ENCODE measurements around the gene CFAP46.

CFAP46 gene

DNA sequence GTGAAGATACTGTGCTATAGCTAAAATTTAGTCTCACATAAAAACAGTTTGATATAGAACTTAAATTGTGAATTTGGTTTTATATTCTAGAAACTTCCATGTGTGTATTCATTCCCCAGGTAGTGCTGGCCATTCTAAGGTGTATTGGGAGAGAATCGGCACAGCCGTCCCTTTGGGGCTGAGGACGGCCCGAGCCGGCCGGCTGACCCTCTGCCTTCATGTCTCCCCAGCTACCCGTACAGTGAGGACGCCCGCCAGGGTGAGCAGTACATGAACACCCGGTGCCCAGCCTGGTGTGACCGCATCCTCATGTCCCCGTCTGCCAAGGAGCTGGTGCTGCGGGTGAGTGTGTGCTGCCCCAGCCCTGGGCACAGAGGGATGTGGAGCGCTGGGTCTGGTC lies 164.9 kb downstream of the CFAP46 start:
- TF ChIP-seq, protein P1, sequence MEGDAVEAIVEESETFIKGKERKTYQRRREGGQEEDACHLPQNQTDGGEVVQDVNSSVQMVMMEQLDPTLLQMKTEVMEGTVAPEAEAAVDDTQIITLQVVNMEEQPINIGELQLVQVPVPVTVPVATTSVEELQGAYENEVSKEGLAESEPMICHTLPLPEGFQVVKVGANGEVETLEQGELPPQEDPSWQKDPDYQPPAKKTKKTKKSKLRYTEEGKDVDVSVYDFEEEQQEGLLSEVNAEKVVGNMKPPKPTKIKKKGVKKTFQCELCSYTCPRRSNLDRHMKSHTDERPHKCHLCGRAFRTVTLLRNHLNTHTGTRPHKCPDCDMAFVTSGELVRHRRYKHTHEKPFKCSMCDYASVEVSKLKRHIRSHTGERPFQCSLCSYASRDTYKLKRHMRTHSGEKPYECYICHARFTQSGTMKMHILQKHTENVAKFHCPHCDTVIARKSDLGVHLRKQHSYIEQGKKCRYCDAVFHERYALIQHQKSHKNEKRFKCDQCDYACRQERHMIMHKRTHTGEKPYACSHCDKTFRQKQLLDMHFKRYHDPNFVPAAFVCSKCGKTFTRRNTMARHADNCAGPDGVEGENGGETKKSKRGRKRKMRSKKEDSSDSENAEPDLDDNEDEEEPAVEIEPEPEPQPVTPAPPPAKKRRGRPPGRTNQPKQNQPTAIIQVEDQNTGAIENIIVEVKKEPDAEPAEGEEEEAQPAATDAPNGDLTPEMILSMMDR (IDR thresholded peaks at IDR 0.05): no peak

GRCh38 chr10:132776821-132777220 lies 165.5 kb downstream of the CFAP46 start:
- TF ChIP-seq, protein P1 (IDR thresholded peaks at IDR 0.05): no peak

GRCh38 chr10:132776186-132776585 lies 166.2 kb downstream of the CFAP46 start:
- TF ChIP-seq, protein P1 (IDR thresholded peaks at IDR 0.05): no peak

DNA sequence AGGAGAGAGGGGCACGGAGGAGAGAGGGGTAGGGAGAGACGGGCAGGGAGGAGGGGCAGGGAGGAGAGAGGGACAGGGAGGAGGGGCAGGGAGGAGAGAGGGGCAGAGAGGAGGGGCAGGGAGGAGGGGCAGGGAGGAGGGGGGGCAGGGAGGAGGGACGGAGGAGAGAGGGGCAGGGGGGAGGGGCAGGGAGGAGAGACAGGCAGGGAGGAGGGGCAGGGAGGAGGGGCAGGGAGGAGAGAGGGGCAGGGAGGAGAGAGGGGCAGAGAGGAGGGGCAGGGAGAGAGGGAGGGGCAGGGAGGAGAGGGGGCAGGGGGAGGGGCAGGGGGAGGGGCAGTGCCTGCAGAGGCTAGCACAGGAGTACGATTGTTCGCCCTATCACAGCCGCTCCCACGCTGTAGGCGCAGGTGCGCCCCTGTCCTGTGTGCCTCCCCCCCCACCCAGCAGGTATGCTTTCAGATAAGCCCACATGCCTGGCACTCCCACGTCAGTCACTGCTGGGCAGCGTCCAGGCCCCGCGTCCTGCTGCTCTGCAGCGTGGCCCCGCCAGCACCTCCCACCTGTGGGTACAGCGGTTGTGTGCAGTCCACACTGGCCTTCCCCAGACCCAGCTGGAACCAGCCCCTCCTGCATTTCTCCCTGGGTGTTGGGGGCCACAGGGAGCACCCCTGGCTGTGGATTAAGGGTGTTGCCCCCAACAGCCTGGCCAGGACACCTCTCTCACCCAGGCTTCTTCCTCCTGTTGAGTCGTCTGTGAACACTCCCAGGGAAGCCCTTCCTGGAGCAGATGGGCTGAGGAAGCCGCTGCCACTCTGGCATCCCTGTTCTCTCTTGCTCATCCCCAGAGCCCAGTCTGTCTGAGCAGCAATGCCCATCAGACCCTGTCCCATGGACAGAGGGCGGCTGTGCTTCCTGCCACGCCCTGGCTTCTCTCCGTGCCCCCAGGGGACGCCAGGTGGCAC lies 167.2 kb downstream of the CFAP46 start:
- TF ChIP-seq, protein P1 (IDR thresholded peaks at IDR 0.05): no peak

DNA sequence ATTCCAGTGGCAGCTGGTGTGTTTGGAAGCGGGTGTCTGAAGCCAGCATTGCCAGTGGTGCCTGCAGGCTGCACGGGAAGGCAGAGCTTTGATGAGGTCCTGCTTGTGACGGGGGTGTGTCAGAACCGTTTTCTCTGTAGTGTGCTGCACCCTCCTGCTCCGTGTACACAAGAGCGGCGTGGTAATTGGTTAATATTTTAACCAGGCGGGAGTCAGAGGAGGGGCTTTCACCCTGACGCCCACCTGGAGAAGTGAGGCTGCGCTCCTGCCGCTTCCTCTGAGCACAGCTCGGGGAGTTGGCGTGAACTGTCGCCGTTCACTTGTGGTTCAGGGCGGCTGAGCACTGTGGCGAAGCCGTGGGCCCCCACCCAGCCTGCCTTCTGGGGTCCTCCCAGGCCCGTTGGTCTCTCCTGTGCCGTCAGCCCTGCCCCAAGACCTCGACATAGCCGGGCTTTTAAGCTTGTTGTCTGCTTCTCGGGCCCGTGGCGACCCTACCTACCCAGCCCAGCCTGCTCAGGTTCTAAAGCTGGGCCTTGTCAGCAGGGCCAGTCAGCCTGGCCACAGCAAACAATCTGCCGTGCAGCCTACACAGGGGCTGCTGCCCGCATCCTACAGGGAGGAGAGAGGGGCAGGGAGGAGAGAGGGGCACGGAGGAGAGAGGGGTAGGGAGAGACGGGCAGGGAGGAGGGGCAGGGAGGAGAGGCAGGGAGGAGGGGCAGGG lies 168.0 kb downstream of the CFAP46 start:
- TF ChIP-seq, protein P1 (IDR thresholded peaks at IDR 0.05): no peak

GRCh38 chr10:132770061-132771021 lies 172.0 kb downstream of the CFAP46 start:
- TF ChIP-seq, protein P1 (IDR thresholded peaks at IDR 0.05): no peak

Data from LNCAP (cell line).